GM06990 (cell line): ENCODE data around the gene NKX2-4.

Source experiments
- DNase-seq: peaks from one replicate; pipeline ENCODE4 v3.0.0-alpha.2; 2011; ENCODE audit not compliant: insufficient read length; ENCODE audit errors: extremely low read depth
- H3K27me3 ChIP-seq: replicated peaks from 2 replicates; pipeline ENCODE4 v1.6.0; 2011; ENCODE audit warnings: low read length; ENCODE audit not compliant: control insufficient read depth, insufficient read depth
- H3K36me3 ChIP-seq: 2 replicates; pipeline ENCODE4 v1.5.1; 2011; ENCODE audit warnings: low read length; ENCODE audit not compliant: control insufficient read depth, insufficient read depth
- H3K4me3 ChIP-seq: replicated peaks from 2 replicates; pipeline ENCODE4 v1.5.1; 2011; ENCODE audit warnings: low read depth, mild to moderate bottlenecking, control low read depth, low read length
- TF ChIP-seq, protein P1 (sequence below): IDR thresholded peaks from 2 replicates; pipeline ENCODE4 v1.5.1; 2011; ENCODE audit warnings: low read length, control low read depth, mild to moderate bottlenecking, inconsistent platforms; ENCODE audit not compliant: insufficient read depth, poor library complexity, severe bottlenecking

NKX2-4 gene

GRCh38 chr20:21391185-21391971 is 5.9 kb downstream of the NKX2-4 start:
- no peaks in the 10 kb centered on the region; the same call in 1 of the 2 replicates for H3K27me3 ChIP-seq
- DNase-seq = no peak
- H3K4me3 ChIP-seq = no peak overlapping the region; the same call in 1 of the 2 replicates
- TF ChIP-seq, protein P1, sequence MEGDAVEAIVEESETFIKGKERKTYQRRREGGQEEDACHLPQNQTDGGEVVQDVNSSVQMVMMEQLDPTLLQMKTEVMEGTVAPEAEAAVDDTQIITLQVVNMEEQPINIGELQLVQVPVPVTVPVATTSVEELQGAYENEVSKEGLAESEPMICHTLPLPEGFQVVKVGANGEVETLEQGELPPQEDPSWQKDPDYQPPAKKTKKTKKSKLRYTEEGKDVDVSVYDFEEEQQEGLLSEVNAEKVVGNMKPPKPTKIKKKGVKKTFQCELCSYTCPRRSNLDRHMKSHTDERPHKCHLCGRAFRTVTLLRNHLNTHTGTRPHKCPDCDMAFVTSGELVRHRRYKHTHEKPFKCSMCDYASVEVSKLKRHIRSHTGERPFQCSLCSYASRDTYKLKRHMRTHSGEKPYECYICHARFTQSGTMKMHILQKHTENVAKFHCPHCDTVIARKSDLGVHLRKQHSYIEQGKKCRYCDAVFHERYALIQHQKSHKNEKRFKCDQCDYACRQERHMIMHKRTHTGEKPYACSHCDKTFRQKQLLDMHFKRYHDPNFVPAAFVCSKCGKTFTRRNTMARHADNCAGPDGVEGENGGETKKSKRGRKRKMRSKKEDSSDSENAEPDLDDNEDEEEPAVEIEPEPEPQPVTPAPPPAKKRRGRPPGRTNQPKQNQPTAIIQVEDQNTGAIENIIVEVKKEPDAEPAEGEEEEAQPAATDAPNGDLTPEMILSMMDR = no peak
- peaks cover 3% of the 10 kb centered on the region for H3K36me3 ChIP-seq

- Histone ChIP-seq H3K27me3 (no peaks in the 10 kb centered on the region; the same call in 1 of the 2 replicates), H3K4me3 (no peak overlapping the region), H3K36me3 (peaks cover 3% of the 10 kb centered on the region)
- TF ChIP-seq, protein P1 = no peak
- no peak for DNase-seq
These were observed 6.6 kb downstream of the NKX2-4 start for GRCh38 chr20:21390768-21391167.

DNA sequence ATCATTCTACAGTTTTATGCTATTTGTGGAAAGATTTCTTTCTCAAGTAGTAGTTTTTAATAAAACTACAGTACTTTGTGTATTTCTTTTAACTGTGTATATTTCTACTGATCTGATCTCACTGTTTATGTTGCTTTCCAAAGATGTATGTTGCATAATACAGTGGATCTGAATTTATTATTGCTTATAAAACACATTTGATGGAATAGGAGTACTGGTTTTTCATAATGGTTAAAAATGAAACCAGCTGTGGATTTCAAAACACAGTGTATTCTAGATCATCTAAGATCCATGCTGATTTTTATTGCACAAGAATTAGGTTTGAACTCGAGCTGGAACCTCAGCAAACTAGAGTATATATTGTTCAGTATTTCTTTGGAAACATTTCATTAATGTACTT is 8.0 kb downstream of the NKX2-4 start:
- TF ChIP-seq, protein P1 = no peak
- peaks cover 3% of the 10 kb centered on the region for H3K36me3 ChIP-seq
- H3K4me3 ChIP-seq = no peak overlapping the region
- H3K27me3 ChIP-seq = no peaks in the 10 kb centered on the region
- no peak for DNase-seq

DNA sequence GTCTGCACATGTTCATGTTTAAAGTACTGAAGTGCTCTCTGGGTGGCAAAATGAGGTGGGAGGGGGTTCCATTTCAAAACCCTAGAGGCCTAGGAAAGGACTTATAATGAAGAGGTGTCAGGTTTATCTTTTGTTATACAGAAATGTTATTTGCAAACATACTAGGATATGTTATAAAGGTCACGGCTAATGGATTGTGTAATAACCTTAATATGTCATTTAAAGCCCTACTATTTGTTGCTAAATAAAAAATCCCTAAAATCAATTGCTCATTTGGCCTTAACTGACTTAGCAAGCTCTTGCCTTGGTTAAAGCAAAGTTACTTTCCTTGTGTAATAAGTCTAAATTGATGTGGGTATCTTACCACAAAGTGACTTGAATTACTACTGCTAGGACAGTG is 8.8 kb downstream of the NKX2-4 start:
- no peak overlapping the region for H3K4me3 ChIP-seq
- TF ChIP-seq, protein P1 = no peak
- no peaks in the 10 kb centered on the region for H3K27me3 ChIP-seq
- peaks cover 3% of the 10 kb centered on the region for H3K36me3 ChIP-seq
- no peak for DNase-seq

DNA sequence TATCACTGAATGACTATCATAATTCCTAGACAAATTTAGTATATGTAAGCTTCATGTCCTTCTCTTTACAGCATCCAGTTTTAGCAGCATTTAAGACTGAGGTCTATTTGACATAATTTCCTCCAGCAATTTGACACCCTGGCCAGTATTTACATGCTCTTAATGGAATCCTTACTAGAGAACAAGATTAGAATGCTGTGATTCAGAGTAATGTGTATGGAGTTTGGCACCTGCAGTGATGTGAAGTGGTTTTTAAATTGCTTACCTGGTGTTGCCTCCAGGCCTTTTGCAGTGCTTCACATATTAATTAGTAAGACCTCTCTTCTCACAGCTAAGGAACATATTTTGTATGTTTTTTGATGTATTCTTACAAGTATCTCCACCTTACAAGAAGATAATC is 9.8 kb downstream of the NKX2-4 start:
- H3K27me3 ChIP-seq = no peaks in the 10 kb centered on the region
- peaks cover 3% of the 10 kb centered on the region for H3K36me3 ChIP-seq
- TF ChIP-seq, protein P1 = no peak
- no peak overlapping the region for H3K4me3 ChIP-seq
- no peak for DNase-seq
